Gastrocnemius medialis (tissue), 4 donors: ENCODE results near the gene CELF1.

ENCODE experiments used
- CTCF ChIP-seq, 5 experiments: fragments of 450-650 bp in 3 of 5; fragments of 200-600 bp in 2 of 5; sonication (generic) in 2 of 5; IDR thresholded peaks in 4 of 5; conservative IDR thresholded peaks in 1 of 5; 1 replicate in 4 of 5; 2 replicates in 1 of 5; pipeline ENCODE4 v1.5.1; 2016 to 2019; ENCODE audit warnings: antibody characterized with exemption in 5 of 5, mild to moderate bottlenecking in 3 of 5, moderate library complexity in 3 of 5
- POLR2A ChIP-seq, 2 donors: fragments of 450-650 bp; IDR thresholded peaks; one replicate each; pipeline ENCODE4 v1.6.1; 2017; ENCODE audit warnings: antibody characterized with exemption in 2 of 2, mild to moderate bottlenecking in 2 of 2, moderate library complexity in 2 of 2

- no peak for TF ChIP-seq CTCF (IDR thresholded peaks at IDR 0.05 in 4 of 5, conservative IDR thresholded peaks at IDR 0.05 in 1 of 5)
- no peak for TF ChIP-seq POLR2A (IDR thresholded peaks at IDR 0.05)
Observed at GRCh38 chr11:47417712-47418111, 135.2 kb downstream of the CELF1 start.
